KG1 (cell line): ENCODE data around the gene PTPN13.

Source experiments
- DNase-seq: peaks from one replicate; lab custom pipeline; 2025; lab: John Stamatoyannopoulos, UW

PTPN13 gene

DNA sequence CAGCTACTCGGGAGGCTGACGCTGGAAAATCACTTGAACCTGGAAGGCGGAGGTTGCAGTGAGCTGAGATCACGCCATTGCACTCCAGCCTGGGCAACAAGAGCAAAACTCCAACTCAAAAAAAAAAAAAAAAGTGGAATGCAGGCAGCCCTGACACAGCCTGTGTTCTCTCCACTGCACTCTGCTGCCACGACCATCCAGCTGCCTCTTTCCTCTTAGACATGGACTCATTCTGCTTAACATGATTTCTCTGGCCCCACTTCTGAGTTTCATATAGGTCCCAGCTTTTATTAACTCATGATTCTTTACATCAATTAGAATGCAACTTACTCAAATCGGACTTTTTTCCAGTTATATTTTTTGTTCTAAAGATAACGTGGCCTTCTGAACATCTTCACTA, 225.4 kb downstream of the PTPN13 start:
- DNase-seq: no peak

- DNase-seq: no peak
Observed at GRCh38 chr4:86821151-86821550, 227.0 kb downstream of the PTPN13 start.

GRCh38 chr4:86822136-86822535, 228.0 kb downstream of the PTPN13 start:
- DNase-seq: no peak

- DNase-seq: no peak
Observed at GRCh38 chr4:86825511-86825910, 231.4 kb downstream of the PTPN13 start.

DNA sequence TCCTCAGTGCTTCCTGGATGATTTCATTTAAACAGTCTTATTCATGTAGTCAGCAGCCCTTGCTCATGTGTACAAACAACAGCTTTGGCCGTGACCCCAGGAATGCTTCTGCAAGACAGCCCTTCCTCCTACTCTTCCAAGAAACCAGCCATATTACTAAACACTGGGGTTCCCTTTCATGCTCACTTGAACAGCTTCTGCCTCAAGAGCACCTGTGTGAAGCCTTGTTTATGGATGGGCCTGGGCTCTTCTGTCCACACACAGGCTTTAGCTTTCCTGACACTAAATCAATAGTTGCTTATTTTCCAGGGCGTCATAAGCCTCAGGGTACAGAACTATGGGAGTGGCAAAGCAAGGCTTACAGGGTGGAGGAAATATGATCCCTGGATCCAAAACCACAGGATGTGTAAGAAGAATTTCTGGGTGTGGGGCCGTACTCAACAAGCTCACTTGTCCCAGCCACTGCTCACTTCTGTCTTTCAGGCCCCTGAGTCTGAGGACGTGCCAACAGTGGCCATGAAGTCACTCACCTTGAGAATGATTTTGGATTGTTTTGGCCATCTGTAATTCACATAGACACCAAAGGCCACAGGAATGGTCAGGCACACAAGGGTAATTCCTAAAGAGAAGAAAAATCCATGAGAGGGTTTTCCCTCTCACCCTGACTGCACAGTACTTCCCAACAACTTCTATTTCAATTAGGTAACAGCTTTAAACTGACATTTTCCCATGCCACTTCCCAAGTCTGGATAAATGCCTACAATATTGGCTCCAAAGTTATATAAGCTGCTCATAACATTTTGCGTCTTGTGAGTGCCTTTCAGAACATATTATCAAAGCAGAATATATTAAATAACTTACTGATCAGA, 237.4 kb downstream of the PTPN13 start:
- DNase-seq: no peak

DNA sequence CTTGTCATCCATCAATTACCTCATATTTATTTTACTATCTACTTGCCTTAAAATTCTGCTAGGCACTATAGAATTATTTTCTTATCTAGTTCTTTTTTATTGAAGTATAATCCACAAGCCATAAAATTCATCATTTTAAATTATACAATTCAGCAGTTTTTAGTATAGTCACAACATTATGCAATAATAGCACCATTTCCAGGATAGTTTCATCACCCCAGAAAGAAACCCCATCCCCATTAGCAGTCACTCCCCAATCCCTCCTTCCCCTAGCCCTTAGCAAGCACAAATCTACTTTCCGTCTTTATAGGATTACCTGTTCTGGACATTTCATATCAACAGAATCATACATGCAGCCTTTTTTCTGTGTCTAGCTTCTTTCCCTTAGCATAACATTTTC, 239.5 kb downstream of the PTPN13 start:
- DNase-seq: no peak

DNA sequence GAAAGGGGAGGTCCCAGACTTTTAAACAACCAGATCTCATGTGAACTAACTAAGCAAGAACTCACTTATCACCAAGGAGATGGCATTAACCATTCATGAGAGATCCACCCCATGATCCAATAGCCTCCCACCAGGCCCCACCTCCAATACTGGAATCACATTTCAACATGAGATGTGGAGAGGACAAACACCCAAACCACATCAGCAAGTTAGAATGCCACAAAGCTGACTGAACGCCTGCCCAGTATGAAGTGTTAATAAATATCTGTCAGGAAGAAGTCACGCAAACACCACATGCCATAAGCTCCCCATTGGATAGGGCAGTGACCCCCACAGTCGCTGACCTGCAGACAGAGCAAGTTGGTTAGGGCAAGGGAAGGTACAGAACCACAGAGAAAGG, 240.8 kb downstream of the PTPN13 start:
- no peak for DNase-seq

- no peak for DNase-seq
Observed at GRCh38 chr4:86835677-86836076, 241.6 kb downstream of the PTPN13 start.

- DNase-seq: no peak
Observed at GRCh38 chr4:86837691-86838503, 243.8 kb downstream of the PTPN13 start.

- no peak for DNase-seq
Observed at GRCh38 chr4:86840858-86841257, 246.7 kb downstream of the PTPN13 start.

DNA sequence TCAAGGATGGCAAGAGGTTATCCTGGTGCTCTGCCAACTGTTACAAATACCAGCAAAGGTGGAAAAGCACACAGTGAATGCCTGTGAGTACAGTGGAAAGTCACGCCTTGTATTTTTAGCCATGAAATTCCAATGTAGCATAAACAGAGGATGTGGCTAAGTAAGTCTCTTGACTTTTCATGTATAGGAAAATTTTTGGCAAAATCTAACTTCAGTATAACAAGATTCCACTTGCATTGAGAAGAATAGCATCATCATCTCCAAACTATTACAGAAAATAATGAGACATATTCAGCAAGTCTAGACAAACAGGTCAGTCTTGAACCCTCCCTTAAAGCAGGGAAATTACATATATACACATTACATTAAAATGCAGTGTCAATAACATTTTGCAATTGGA, 247.2 kb downstream of the PTPN13 start:
- DNase-seq: no peak

- no peak for DNase-seq
Observed at GRCh38 chr4:86845593-86845992, 251.5 kb downstream of the PTPN13 start.

- no peak for DNase-seq
Observed at GRCh38 chr4:86846921-86847320, 252.8 kb downstream of the PTPN13 start.

DNA sequence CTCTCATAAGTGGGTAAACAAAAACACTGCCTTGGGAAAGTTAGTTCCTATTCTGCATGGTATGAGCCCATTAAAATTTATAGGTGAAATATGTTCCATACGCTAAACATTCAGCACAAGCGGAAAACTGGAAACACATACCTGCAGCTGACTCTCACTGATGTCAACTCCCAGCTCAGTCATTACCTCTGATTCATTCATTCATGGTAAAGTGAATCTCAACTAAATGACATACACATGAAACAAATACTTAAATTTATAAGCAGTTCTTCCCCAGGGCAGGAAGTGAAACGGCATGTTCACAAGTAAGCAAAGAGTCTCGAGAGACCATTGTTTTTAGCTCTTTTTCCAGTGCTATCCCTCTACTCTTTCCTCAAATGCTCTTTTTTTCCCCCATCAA, 253.5 kb downstream of the PTPN13 start:
- no peak for DNase-seq

DNA sequence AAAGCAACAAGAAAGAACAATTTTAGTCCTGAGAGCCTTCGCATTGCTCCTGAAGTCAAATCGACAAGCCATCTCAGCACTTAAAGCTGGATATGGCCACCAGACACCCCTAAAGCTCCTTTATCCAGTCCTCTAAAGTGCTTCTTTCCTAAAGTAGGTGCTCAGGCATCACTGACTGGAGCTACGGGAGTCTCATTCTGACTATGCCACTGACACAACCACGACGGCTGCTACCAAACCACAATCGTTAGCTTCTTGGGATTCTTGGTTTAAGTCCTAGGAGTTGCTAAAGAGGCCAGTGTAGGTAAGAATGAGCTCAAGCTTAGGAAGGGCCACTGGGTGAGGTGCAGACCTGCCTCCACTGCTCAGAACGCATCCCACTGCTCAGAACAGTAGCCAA, 254.0 kb downstream of the PTPN13 start:
- DNase-seq: no peak

DNA sequence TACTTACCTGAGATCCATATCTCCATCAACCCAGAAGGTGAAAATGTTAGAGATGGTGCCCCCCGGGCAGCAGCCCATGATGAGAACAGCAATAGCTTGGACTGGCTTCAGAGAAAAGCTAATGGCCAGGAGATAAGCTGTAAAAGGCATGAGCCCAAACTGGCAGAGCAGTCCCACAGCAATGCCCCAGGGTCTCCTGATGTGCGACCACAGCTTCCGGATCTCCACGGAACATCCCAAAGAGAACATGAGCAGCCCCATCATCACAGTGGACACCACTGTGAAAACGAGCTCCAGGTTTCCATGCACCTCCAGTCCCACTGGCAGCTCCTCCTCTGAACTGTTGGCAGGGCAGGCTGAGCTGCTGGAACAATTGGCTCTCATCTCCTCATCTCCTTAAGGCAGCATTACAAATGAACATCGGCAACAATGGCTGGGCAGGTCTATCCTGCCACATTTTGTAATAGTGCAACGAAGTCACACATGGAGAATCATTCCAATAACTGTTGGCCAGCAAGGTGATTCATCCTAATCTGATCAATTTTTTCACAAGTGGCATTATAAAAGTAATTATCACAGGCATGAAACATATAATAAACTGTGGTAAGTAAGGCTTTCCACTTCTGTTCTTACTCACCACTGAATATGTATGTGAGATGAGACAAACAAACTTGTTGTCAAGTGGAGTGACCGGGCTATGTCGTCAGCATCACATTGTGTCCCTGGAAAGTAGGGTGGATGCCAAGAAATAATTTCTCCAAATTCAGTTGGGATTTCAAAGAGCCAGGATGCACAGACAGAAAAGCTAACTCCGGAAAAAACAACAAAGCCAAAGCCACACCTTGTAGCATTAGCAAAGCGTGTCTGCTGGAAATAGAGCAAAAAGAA, 254.9 kb downstream of the PTPN13 start, which contains the start of gene SLC10A6:
TSS of gene SLC10A6 (minus strand) at position 653 of the 888 bp plus-strand sequence. CDS start at position 384, 269 bp downstream.
- DNase-seq: no peak

- no peak for DNase-seq
Observed at GRCh38 chr4:86853209-86853608, 259.1 kb downstream of the PTPN13 start.

DNA sequence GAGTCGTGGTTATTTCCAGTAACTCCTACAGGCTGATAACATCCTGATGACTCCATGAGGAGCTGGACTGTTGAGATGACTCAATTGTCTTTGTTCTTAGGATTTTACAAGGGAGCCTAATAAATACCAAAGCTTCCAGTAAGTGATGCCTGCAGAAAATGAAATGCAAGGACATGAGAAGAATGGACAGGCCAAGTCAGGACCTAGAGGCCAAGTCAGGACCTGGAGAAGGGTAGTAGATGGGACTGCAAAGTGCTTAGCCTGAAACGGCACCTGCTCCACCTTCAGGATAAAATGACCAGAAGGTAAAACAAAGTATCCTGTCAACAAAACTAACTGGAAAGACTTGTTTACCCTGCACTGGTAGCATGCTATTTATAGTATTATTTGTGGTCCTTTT, 261.5 kb downstream of the PTPN13 start:
- no peak for DNase-seq

- DNase-seq: no peak
Observed at GRCh38 chr4:86856896-86857295, 262.8 kb downstream of the PTPN13 start.

GRCh38 chr4:86857341-86858052, 263.4 kb downstream of the PTPN13 start:
- DNase-seq: no peak
